IMR-90 (cell line): ENCODE measurements around the gene FBXW8.

ENCODE experiments used
- CEBPB ChIP-seq: IDR thresholded peaks from 2 replicates; pipeline ENCODE4 v1.6.1; 2012; ENCODE audit warnings: low read depth, low read length, improper control_type of control experiment
- CHD1 ChIP-seq: IDR thresholded peaks from 2 replicates; pipeline ENCODE4 v1.6.1; 2012; ENCODE audit warnings: low read depth, low read length, improper control_type of control experiment
- MAFK ChIP-seq: IDR thresholded peaks from 2 replicates; pipeline ENCODE4 v1.6.1; 2012; ENCODE audit warnings: low read depth, low read length, improper control_type of control experiment
- NFE2L2 ChIP-seq: fragments of 150-350 bp; IDR thresholded peaks from 2 replicates; pipeline ENCODE4 v1.6.1; 2016; ENCODE audit warnings: low read depth, mild to moderate bottlenecking, low read length
- POLR2A ChIP-seq: IDR thresholded peaks from 2 replicates; pipeline ENCODE4 v1.6.1; 2012; ENCODE audit warnings: mild to moderate bottlenecking, low read depth, low read length
- RAD21 ChIP-seq: IDR thresholded peaks from 2 replicates; pipeline ENCODE4 v1.6.1; 2012; ENCODE audit warnings: low read length, improper control_type of control experiment
- RCOR1 ChIP-seq: IDR thresholded peaks from 2 replicates; pipeline ENCODE4 v1.6.1; 2012; ENCODE audit warnings: mild to moderate bottlenecking, low read length, improper control_type of control experiment; ENCODE audit not compliant: insufficient replicate concordance
- TF ChIP-seq, protein P1 (sequence below): conservative IDR thresholded peaks from 2 replicates; pipeline ENCODE4 v1.5.1; 2012; ENCODE audit warnings: mild to moderate bottlenecking, low read depth, low read length, improper control_type of control experiment
- TF ChIP-seq, protein P2 (sequence below): fragments of 150-350 bp; IDR thresholded peaks from 2 replicates; pipeline ENCODE4 v1.6.1; 2016; ENCODE audit warnings: low read depth, mild to moderate bottlenecking, low read length, moderate library complexity, borderline replicate concordance

DNA sequence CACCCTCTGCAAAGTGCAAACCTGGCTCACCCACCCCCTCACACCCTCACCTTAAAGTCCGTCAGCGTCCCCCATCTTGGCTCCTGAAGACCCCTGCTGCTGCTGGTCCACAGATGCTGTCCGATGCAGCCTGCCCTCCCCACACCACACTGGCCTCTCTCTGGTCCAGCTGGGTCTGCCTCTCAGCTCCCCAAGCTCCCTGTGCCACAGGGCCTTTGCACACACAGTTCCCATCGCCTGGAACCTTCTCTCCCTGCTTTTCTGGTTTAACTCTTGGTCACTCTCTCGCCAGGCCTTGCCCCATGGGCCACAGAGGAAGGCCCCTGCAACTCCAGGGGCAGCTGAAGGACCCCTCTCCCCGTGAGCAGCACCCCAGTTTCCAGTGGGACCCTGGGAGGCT lies 143.5 kb downstream of the FBXW8 start:
- TF ChIP-seq, protein P1, sequence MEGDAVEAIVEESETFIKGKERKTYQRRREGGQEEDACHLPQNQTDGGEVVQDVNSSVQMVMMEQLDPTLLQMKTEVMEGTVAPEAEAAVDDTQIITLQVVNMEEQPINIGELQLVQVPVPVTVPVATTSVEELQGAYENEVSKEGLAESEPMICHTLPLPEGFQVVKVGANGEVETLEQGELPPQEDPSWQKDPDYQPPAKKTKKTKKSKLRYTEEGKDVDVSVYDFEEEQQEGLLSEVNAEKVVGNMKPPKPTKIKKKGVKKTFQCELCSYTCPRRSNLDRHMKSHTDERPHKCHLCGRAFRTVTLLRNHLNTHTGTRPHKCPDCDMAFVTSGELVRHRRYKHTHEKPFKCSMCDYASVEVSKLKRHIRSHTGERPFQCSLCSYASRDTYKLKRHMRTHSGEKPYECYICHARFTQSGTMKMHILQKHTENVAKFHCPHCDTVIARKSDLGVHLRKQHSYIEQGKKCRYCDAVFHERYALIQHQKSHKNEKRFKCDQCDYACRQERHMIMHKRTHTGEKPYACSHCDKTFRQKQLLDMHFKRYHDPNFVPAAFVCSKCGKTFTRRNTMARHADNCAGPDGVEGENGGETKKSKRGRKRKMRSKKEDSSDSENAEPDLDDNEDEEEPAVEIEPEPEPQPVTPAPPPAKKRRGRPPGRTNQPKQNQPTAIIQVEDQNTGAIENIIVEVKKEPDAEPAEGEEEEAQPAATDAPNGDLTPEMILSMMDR, result no peak
- no peak for TF ChIP-seq MAFK
- TF ChIP-seq RAD21, result no peak
- no peak for TF ChIP-seq POLR2A
- no peak for TF ChIP-seq RCOR1
- TF ChIP-seq CHD1, result no peak
- TF ChIP-seq, protein P2, sequence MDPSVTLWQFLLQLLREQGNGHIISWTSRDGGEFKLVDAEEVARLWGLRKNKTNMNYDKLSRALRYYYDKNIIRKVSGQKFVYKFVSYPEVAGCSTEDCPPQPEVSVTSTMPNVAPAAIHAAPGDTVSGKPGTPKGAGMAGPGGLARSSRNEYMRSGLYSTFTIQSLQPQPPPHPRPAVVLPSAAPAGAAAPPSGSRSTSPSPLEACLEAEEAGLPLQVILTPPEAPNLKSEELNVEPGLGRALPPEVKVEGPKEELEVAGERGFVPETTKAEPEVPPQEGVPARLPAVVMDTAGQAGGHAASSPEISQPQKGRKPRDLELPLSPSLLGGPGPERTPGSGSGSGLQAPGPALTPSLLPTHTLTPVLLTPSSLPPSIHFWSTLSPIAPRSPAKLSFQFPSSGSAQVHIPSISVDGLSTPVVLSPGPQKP, result no peak
- no peak for TF ChIP-seq NFE2L2
- TF ChIP-seq CEBPB, result no peak
